Lower leg skin (tissue), 3 donors: ENCODE data around the gene EEF2KMT.
"Not testable (repeated sequence)": the region's sequence is repeated elsewhere in the genome, so short reads cannot be mapped to it uniquely, and the experiment has no call there.

Experiments
- POLR2A ChIP-seq, 2 donors: fragments of 450-650 bp; IDR thresholded peaks; one replicate each; pipeline ENCODE4 v1.6.1; 2016 to 2017; ENCODE audit warnings: antibody characterized with exemption in 2 of 2, mild to moderate bottlenecking in 1 of 2, moderate library complexity in 1 of 2
- TF ChIP-seq, protein P1 (sequence below), 3 donors: fragments of 450-650 bp; IDR thresholded peaks; one replicate each; pipeline ENCODE4 v1.5.1; 2016; ENCODE audit warnings: antibody characterized with exemption in 3 of 3, mild to moderate bottlenecking in 3 of 3, moderate library complexity in 2 of 3

DNA sequence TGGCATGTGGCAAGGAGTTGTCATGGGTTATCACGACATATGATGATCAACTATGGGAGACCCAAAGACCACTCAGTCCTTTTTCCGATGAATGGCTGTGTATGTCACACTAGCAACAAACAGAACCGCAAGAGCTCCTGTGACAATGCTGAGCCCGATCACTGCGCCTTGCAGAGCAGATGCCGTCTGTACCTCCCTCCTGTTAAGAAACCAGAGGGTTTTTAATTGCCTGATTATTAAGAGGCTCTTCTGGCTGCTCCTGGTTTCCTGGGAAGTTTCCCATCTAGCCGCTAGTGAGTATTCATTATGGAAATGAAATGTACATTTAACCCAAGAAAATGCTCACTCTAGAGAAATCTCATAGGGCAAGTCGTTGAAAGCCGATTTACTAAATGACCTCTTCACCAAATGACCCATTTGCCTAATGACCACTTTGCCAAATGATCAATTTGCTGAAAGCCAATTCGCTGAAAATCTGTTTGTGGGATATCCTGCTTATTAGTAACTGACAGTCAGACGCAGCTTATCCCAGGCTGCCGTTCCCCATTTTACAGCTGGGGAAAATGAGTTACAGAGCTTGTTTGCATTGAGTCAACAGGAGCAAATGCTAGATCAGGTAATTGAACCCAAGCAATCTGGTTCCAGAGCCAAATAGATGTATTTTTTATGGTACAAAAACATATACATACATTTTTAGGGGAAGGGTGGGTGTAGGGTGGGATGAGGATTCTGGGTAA is 5.9 kb upstream of the EEF2KMT start:
- TF ChIP-seq, protein P1, sequence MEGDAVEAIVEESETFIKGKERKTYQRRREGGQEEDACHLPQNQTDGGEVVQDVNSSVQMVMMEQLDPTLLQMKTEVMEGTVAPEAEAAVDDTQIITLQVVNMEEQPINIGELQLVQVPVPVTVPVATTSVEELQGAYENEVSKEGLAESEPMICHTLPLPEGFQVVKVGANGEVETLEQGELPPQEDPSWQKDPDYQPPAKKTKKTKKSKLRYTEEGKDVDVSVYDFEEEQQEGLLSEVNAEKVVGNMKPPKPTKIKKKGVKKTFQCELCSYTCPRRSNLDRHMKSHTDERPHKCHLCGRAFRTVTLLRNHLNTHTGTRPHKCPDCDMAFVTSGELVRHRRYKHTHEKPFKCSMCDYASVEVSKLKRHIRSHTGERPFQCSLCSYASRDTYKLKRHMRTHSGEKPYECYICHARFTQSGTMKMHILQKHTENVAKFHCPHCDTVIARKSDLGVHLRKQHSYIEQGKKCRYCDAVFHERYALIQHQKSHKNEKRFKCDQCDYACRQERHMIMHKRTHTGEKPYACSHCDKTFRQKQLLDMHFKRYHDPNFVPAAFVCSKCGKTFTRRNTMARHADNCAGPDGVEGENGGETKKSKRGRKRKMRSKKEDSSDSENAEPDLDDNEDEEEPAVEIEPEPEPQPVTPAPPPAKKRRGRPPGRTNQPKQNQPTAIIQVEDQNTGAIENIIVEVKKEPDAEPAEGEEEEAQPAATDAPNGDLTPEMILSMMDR (IDR thresholded peaks at IDR 0.05), result not testable (repeated sequence)
- TF ChIP-seq POLR2A (IDR thresholded peaks at IDR 0.05), result not testable (repeated sequence)
